Measurements from ENCODE around the gene CDH22. TPM values are rescaled to one million over a fixed set of nuclear protein-coding genes. Genes with fewer than 3 reads are reported as not detected.

CDH22 gene
- total RNA-seq, 1 donor from 2014 or later: 1.3 TPM

- peaks cover 3% of the 10 kb centered on the region for H3K36me3 Mint-ChIP-seq
- DNase-seq (ENCODE audit: extremely low spot score, unreplicated experiment): no peak
- peaks cover 90% of the 10 kb centered on the region for H3K27me3 Mint-ChIP-seq
- peak overlapping the region; percentile 78 for H3K4me3 Mint-ChIP-seq
- H3K4me1 Mint-ChIP-seq (ENCODE audit: unreplicated experiment): peaks cover 4% of the 10 kb centered on the region
- TF ChIP-seq CTCF (conservative IDR thresholded peaks at IDR 0.05): peak; percentile 55
- H3K9me3 Mint-ChIP-seq: no peaks in the 10 kb centered on the region
- no peak overlapping the region for H3K27ac Mint-ChIP-seq
These were observed 4.0 kb upstream of the CDH22 start for GRCh38 chr20:46312075-46312944.

GRCh38 chr20:46311719-46312074 lies 3.4 kb upstream of the CDH22 start:
- TF ChIP-seq CTCF (conservative IDR thresholded peaks at IDR 0.05): no peak
- no peak for DNase-seq (ENCODE audit: extremely low spot score, unreplicated experiment)
- H3K27me3 Mint-ChIP-seq: peaks cover 89% of the 10 kb centered on the region
- peak overlapping the region; percentile 78 for H3K4me3 Mint-ChIP-seq
- no peaks in the 10 kb centered on the region for H3K9me3 Mint-ChIP-seq
- peaks cover 4% of the 10 kb centered on the region for H3K4me1 Mint-ChIP-seq (ENCODE audit: unreplicated experiment)
- peaks cover 3% of the 10 kb centered on the region for H3K36me3 Mint-ChIP-seq
- H3K27ac Mint-ChIP-seq: no peak overlapping the region

GRCh38 chr20:46311039-46311650 lies 2.8 kb upstream of the CDH22 start:
- Mint-ChIP-seq H3K4me1 (ENCODE audit: unreplicated experiment) (peaks cover 4% of the 10 kb centered on the region), H3K27me3 (peaks cover 89% of the 10 kb centered on the region), H3K9me3 (no peaks in the 10 kb centered on the region), H3K27ac (no peak overlapping the region), H3K36me3 (peaks cover 3% of the 10 kb centered on the region), H3K4me3 (no peak overlapping the region)
- TF ChIP-seq CTCF (conservative IDR thresholded peaks at IDR 0.05): no peak
- DNase-seq (ENCODE audit: extremely low spot score, unreplicated experiment): no peak

- no peaks in the 10 kb centered on the region for H3K9me3 Mint-ChIP-seq
- H3K4me1 Mint-ChIP-seq (ENCODE audit: unreplicated experiment): peaks cover 4% of the 10 kb centered on the region
- H3K4me3 Mint-ChIP-seq: peak overlapping the region; percentile 46
- peaks cover 89% of the 10 kb centered on the region for H3K27me3 Mint-ChIP-seq
- no peak overlapping the region for H3K27ac Mint-ChIP-seq
- H3K36me3 Mint-ChIP-seq: peaks cover 3% of the 10 kb centered on the region
- no peak for DNase-seq (ENCODE audit: extremely low spot score, unreplicated experiment)
- no peak for TF ChIP-seq CTCF (conservative IDR thresholded peaks at IDR 0.05)
These were observed 1.6 kb upstream of the CDH22 start for GRCh38 chr20:46309945-46310344.

- H3K27me3 Mint-ChIP-seq: peaks cover 89% of the 10 kb centered on the region
- H3K36me3 Mint-ChIP-seq: peaks cover 3% of the 10 kb centered on the region
- no peak overlapping the region for H3K4me3 Mint-ChIP-seq
- H3K27ac Mint-ChIP-seq: no peak overlapping the region
- H3K9me3 Mint-ChIP-seq: no peaks in the 10 kb centered on the region
- H3K4me1 Mint-ChIP-seq (ENCODE audit: unreplicated experiment): peaks cover 4% of the 10 kb centered on the region
- TF ChIP-seq CTCF (conservative IDR thresholded peaks at IDR 0.05): no peak
- no peak for DNase-seq (ENCODE audit: extremely low spot score, unreplicated experiment)
These were observed 370 bp downstream of the CDH22 start for GRCh38 chr20:46307999-46308257.

Measured in type B pancreatic cell (in vitro differentiated cells).